ENCODE results near the gene TFAP2A.

The TFAP2A gene

GRCh38 chr6:10397756-10398445, 17.0 kb downstream of the TFAP2A start:
- Histone ChIP-seq H3K4me3 (ENCODE audit: low read length, poor library complexity, severe bottlenecking) (no peak overlapping the region), H3K4me2 (ENCODE audit: low read depth, low read length, poor library complexity, severe bottlenecking) (no peak overlapping the region), H3K9me3 (ENCODE audit: insufficient read depth, low read depth, low read length) (no peaks in the 10 kb centered on the region), H3K9me2 (replicated peaks; ENCODE audit: low read depth, low read length) (no peaks in the 10 kb centered on the region), H2AFZ (ENCODE audit: low read length) (no peak overlapping the region), H4K20me1 (ENCODE audit: insufficient read depth, low read length, poor library complexity, severe bottlenecking) (no peaks in the 10 kb centered on the region), H3K27me3 (ENCODE audit: insufficient read depth, low read length, poor library complexity, severe bottlenecking) (no peaks in the 10 kb centered on the region), H3K79me2 (ENCODE audit: insufficient read depth, low read length) (no peaks in the 10 kb centered on the region), H3F3A (ENCODE audit: low read depth) (no peaks in the 10 kb centered on the region), H3K36me3 (ENCODE audit: insufficient read depth, low read length) (no peaks in the 10 kb centered on the region), H3K9ac (ENCODE audit: low read depth, low read length, poor library complexity, severe bottlenecking) (no peak overlapping the region), H3K4me1 (ENCODE audit: insufficient read depth, low read length, poor library complexity, severe bottlenecking) (peaks cover 28% of the 10 kb centered on the region)
- TF ChIP-seq EZH2phosphoT487 (IDR thresholded peaks at IDR 0.05; ENCODE audit: borderline replicate concordance) (no peak), CTCF (conservative IDR thresholded peaks at IDR 0.05; ENCODE audit: low read length) (no peak)

DNA sequence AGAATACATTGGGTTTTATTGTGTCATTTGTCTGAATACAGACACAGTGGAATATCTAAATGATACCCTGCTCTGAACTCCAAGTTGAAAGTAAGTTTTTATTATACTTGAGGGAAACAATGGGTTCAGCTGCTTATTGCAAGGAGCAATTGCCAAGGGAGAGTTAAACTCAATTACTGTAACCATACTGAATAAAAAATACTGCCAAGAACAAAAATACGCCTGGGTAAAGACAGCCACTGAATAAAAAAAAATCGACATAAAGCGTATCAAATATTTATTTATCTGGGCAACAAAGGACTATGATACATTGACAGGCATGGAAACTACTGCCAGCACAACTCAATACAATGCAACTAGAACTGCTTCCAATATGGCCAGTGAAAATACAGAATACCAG, 18.1 kb downstream of the TFAP2A start:
- Histone ChIP-seq H3K27me3 (ENCODE audit: insufficient read depth, low read length, poor library complexity, severe bottlenecking) (no peaks in the 10 kb centered on the region), H3F3A (ENCODE audit: low read depth) (no peaks in the 10 kb centered on the region), H3K4me3 (ENCODE audit: low read length, poor library complexity, severe bottlenecking) (no peak overlapping the region), H3K9me2 (replicated peaks; ENCODE audit: low read depth, low read length) (no peaks in the 10 kb centered on the region), H4K20me1 (ENCODE audit: insufficient read depth, low read length, poor library complexity, severe bottlenecking) (no peaks in the 10 kb centered on the region), H3K79me2 (ENCODE audit: insufficient read depth, low read length) (no peaks in the 10 kb centered on the region), H3K36me3 (ENCODE audit: insufficient read depth, low read length) (no peaks in the 10 kb centered on the region), H2AFZ (ENCODE audit: low read length) (no peak overlapping the region), H3K4me1 (ENCODE audit: insufficient read depth, low read length, poor library complexity, severe bottlenecking) (peaks cover 21% of the 10 kb centered on the region), H3K9ac (ENCODE audit: low read depth, low read length, poor library complexity, severe bottlenecking) (no peak overlapping the region), H3K9me3 (ENCODE audit: insufficient read depth, low read depth, low read length) (no peaks in the 10 kb centered on the region), H3K4me2 (ENCODE audit: low read depth, low read length, poor library complexity, severe bottlenecking) (no peak overlapping the region)
- no peak for TF ChIP-seq CTCF (conservative IDR thresholded peaks at IDR 0.05; ENCODE audit: low read length)
- no peak for TF ChIP-seq EZH2phosphoT487 (IDR thresholded peaks at IDR 0.05; ENCODE audit: borderline replicate concordance)

DNA sequence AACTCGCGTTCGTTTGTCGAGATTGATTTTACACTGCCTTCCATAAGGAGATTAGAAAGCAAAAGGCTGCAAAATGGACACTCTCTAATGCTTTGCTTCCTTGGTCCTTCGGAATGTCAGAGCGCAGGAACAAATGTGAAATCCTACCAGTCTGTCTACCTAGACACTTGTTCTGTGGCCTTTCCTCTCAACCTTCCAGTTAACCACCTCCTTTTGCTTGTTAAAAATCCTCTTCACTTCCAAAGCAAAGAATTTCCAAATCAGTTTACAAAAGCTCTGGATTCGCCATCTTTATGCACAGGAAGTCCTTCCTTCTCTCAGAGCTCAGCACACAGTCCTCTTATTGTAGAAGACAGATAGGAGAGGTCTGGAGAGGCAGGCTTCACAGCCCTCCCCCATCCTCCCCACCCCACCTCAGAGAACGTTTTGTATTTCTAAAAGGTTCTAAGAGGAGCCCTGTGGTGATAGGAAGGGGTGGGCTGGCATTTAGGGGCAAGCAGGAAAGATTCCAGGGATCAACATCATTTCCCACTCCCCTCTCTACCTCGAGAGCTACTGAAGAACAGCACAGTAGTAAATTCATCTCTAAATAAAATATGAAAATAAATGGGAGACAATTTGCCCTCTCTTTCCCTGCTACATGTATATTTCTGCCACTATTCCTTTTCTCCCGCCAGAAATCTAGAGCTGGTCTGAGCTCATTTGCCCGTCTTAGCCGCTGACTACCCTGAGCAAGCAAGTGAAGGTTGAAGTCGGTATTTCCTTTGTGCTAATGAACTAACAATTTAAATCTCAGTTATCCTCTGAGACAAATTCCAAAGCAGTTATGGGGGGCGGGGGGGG, 18.9 kb downstream of the TFAP2A start:
- Histone ChIP-seq H3K9ac (ENCODE audit: low read depth, low read length, poor library complexity, severe bottlenecking) (no peak overlapping the region), H3K27me3 (ENCODE audit: insufficient read depth, low read length, poor library complexity, severe bottlenecking) (no peaks in the 10 kb centered on the region), H3K4me2 (ENCODE audit: low read depth, low read length, poor library complexity, severe bottlenecking) (no peak overlapping the region), H3K9me3 (ENCODE audit: insufficient read depth, low read depth, low read length) (no peaks in the 10 kb centered on the region), H3K79me2 (ENCODE audit: insufficient read depth, low read length) (no peaks in the 10 kb centered on the region), H3K9me2 (replicated peaks; ENCODE audit: low read depth, low read length) (no peaks in the 10 kb centered on the region), H4K20me1 (ENCODE audit: insufficient read depth, low read length, poor library complexity, severe bottlenecking) (no peaks in the 10 kb centered on the region), H2AFZ (ENCODE audit: low read length) (no peak overlapping the region), H3F3A (ENCODE audit: low read depth) (no peaks in the 10 kb centered on the region), H3K4me3 (ENCODE audit: low read length, poor library complexity, severe bottlenecking) (no peak overlapping the region), H3K36me3 (ENCODE audit: insufficient read depth, low read length) (no peaks in the 10 kb centered on the region), H3K4me1 (ENCODE audit: insufficient read depth, low read length, poor library complexity, severe bottlenecking) (peaks cover 12% of the 10 kb centered on the region)
- TF ChIP-seq CTCF (conservative IDR thresholded peaks at IDR 0.05; ENCODE audit: low read length) (no peak), EZH2phosphoT487 (IDR thresholded peaks at IDR 0.05; ENCODE audit: borderline replicate concordance) (no peak)

All from Loucy (cell line).